ENCODE data around the gene ARMC9.

GRCh38 chr2:231421051-231421580, 222.7 kb downstream of the ARMC9 start:
- no peak for TF ChIP-seq CTCF (IDR thresholded peaks at IDR 0.05)
- TF ChIP-seq POLR2A (IDR thresholded peaks at IDR 0.05) = no peak
